ENCODE results near the gene ANAPC15. TPM values are rescaled to one million over a fixed set of nuclear protein-coding genes. Genes with fewer than 3 reads are reported as not detected.

Gene ANAPC15
- total RNA-seq, 4 donors from 2014 or later: 5.0 to 27.8 (median 24.9) TPM

- intact Hi-C loops (cut with DNase I; ENCODE audit: low total_unique reads): no loop called here
- peak in 1 of 2 donors; percentile 14 for DNase-seq (ENCODE audit: low spot score in 2 of 2)
- 88 to 91% methylated on average over 3 of the region's 3 CpGs for WGBS, 2 donors
- no peak for TF ChIP-seq CTCF (IDR thresholded peaks at IDR 0.05)
- H3K4me3 ChIP-seq (ENCODE audit: low read depth, poor library complexity, severe bottlenecking): no peak overlapping the region
Observed at GRCh38 chr11:72129381-72129780, 16.9 kb upstream of the ANAPC15 start.

- WGBS, 2 donors: 69 to 70% methylated on average over 2 of the region's 2 CpGs
- intact Hi-C loops (cut with DNase I; ENCODE audit: low total_unique reads): no loop called here
- no peak for DNase-seq (ENCODE audit: low spot score in 2 of 2)
- TF ChIP-seq CTCF (IDR thresholded peaks at IDR 0.05): no peak
- TF ChIP-seq POLR2A (IDR thresholded peaks at IDR 0.05): no peak
- no peak overlapping the region for H3K4me3 ChIP-seq (ENCODE audit: low read depth, poor library complexity, severe bottlenecking)
Observed at GRCh38 chr11:72127923-72128322, 15.4 kb upstream of the ANAPC15 start.

- intact Hi-C loops (cut with DNase I; ENCODE audit: low total_unique reads): no loop called here
Observed at GRCh38 chr11:72125956-72126355, 13.5 kb upstream of the ANAPC15 start.

GRCh38 chr11:72124046-72124445, 11.6 kb upstream of the ANAPC15 start:
- TF ChIP-seq POLR2A (IDR thresholded peaks at IDR 0.05): no peak
- TF ChIP-seq CTCF (IDR thresholded peaks at IDR 0.05): no peak
- no peak overlapping the region for H3K4me3 ChIP-seq (ENCODE audit: low read depth, poor library complexity, severe bottlenecking)
- DNase-seq (ENCODE audit: low spot score in 2 of 2): no peak
- intact Hi-C loops (cut with DNase I; ENCODE audit: low total_unique reads): no loop called here
- WGBS, 2 donors: 48 to 60% methylated on average over 6 of the region's 6 CpGs

More at GRCh38 chr11:72125956-72126355, 13.5 kb upstream of the ANAPC15 start:
- DNase-seq (ENCODE audit: low spot score in 2 of 2): no peak
- H3K4me3 ChIP-seq (ENCODE audit: low read depth, poor library complexity, severe bottlenecking): no peak overlapping the region
- WGBS, 2 donors: 30 to 41% methylated on average over 1 of the region's 1 CpG
- TF ChIP-seq CTCF (IDR thresholded peaks at IDR 0.05): no peak
- no peak for TF ChIP-seq POLR2A (IDR thresholded peaks at IDR 0.05)

GRCh38 chr11:72123117-72123653, 10.7 kb upstream of the ANAPC15 start:
- no peak overlapping the region for H3K4me3 ChIP-seq (ENCODE audit: low read depth, poor library complexity, severe bottlenecking)
- DNase-seq (ENCODE audit: low spot score in 2 of 2): no peak
- intact Hi-C loops (cut with DNase I; ENCODE audit: low total_unique reads): no loop called here
- no peak for TF ChIP-seq POLR2A (IDR thresholded peaks at IDR 0.05)
- no peak for TF ChIP-seq CTCF (IDR thresholded peaks at IDR 0.05)
- WGBS, 2 donors: 71 to 82% methylated on average over 3 of the region's 3 CpGs

GRCh38 chr11:72122607-72123006, 10.1 kb upstream of the ANAPC15 start:
- TF ChIP-seq POLR2A (IDR thresholded peaks at IDR 0.05) (no peak), CTCF (IDR thresholded peaks at IDR 0.05) (no peak)
- intact Hi-C loops (cut with DNase I; ENCODE audit: low total_unique reads): no loop called here
- 91 to 94% methylated on average over 1 of the region's 1 CpG for WGBS, 2 donors
- DNase-seq (ENCODE audit: low spot score in 2 of 2): no peak
- no peak overlapping the region for H3K4me3 ChIP-seq (ENCODE audit: low read depth, poor library complexity, severe bottlenecking)
